ENCODE measurements around the gene SMAD3. TPM values are rescaled to one million over a fixed set of nuclear protein-coding genes. Genes with fewer than 3 reads are reported as not detected.

SMAD3 gene
- total RNA-seq, 2 donors from 2014 or later: 24.0 to 37.5 TPM

GRCh38 chr15:67192185-67192820, 126.9 kb downstream of the SMAD3 start:
- DNase-seq (no peak), ATAC-seq (no peak)
- intact Hi-C loops (cut with DNase I): no loop called here

DNA sequence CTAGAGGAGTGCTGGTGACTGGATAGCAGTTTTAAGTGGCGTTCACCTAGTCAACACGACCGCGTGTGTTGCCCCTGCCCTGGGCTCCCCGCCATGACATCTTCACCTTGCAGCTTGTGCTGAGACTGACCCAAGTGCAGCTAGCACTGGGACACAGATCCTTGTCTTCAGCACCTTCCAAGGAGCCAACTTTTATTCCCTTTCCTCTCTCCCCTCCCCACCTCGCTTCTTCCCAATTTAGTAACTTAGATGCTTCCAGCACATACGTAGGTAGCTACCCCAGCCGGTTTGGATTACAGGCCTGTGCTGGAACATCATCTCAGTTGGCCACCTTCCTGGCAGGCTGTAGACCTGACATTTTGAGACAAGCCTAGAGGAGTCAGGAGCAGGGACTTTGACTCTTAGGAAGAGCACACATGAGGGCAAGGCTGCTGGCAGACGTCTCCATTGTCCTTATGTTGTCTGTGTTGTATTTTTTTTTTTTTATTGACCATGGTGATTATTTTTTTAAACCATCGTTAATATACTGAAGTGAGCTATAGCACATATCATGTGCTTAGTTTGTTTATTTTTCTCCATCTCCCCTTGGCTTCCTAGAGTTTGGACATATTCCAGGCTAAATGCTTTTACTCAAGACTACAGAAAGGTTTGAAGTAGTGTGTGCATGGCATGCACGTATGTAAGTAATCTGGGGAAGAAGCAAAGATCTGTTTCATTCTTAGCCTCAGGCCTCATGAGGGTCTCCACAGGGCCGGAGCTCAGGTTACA, 128.0 kb downstream of the SMAD3 start:
- intact Hi-C loops (cut with DNase I): no loop called here
- peak; percentile 60 for DNase-seq
- peak in 1 of 2 donors; percentile 7 for ATAC-seq

DNA sequence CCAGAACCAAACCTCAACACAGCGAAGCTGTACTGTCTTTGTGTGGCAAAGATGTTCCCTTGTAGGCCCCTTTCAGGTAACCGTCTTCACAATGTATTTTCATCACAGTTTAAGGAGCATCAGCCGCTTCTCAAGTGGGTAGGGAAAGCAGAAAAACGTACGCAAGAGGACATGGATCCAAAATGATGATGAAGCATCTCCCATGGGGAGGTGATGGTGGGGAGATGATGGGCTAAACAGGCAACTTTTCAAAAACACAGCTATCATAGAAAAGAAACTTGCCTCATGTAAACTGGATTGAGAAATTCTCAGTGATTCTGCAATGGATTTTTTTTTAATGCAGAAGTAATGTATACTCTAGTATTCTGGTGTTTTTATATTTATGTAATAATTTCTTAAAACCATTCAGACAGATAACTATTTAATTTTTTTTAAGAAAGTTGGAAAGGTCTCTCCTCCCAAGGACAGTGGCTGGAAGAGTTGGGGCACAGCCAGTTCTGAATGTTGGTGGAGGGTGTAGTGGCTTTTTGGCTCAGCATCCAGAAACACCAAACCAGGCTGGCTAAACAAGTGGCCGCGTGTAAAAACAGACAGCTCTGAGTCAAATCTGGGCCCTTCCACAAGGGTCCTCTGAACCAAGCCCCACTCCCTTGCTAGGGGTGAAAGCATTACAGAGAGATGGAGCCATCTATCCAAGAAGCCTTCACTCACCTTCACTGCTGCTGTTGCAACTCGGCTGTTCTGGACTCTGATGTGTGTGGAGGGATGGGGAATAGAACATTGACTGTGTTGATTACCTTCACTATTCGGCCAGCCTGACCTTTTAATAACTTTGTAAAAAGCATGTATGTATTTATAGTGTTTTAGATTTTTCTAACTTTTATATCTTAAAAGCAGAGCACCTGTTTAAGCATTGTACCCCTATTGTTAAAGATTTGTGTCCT, 129.0 kb downstream of the SMAD3 start:
- ATAC-seq: no peak
- intact Hi-C loops (cut with DNase I): no loop called here
- DNase-seq: no peak

GRCh38 chr15:67195305-67195704, 129.9 kb downstream of the SMAD3 start:
- intact Hi-C loops (cut with DNase I): no loop called here
- DNase-seq: no peak
- no peak for ATAC-seq

- ATAC-seq (no peak), DNase-seq (no peak)
- intact Hi-C loops (cut with DNase I): no loop called here
Measured at GRCh38 chr15:67196222-67196621, 130.8 kb downstream of the SMAD3 start.

DNA sequence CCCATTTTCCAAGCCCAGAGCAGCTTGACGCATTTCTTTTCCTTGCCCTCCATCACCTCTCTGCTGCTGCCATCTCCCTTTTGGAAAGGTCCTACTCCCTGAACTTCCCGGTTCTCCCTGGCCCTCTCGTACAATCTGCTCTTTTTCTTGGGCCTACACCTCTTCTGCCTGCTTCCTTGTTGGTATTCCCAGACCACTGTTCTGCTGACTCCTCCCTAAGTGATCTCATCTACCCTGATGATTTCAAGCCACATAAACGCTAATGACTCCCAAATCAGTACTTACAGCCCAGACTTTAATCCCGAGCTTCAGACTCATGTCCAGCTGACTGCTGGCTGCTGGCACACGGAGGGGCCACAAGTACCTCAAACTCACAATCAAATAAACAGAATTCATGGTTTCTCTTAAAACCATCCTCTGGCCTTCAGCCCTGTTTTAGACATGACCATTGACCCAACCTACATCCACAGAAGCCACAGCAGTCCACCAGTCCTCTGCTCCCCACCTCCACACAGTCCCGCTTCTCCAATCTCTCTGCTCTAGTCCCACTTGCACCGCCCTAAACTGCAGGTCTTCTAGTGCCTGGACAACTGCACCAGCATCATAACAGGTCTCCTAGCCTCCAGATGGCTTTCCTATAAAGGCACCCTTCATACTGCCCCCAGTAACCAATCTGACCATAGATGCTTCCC, 131.4 kb downstream of the SMAD3 start:
- ATAC-seq (peak in 1 of 2 donors; percentile 67), DNase-seq (no peak)
- intact Hi-C loops (cut with DNase I): no loop called here

DNA sequence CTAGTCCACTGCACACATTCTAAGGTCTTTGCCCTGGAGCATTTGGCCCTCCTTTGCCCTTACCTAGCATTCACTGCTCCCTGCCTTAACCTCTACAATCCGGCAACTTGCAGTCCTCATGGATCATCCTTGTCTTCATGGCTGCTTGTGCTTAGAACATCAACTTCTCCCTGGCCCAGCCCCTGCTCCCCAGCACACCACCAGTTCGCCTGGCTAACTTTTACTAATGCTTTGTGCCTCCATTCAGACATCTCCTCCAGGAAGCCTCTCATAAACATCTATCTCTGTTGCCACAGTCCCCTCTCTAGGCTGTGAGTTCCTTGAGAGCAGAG, 131.9 kb downstream of the SMAD3 start:
- DNase-seq: no peak
- intact Hi-C loops (cut with DNase I): no loop called here
- ATAC-seq: no peak

- intact Hi-C loops (cut with DNase I): no loop called here
Measured at GRCh38 chr15:67198157-67198754, 132.9 kb downstream of the SMAD3 start.

GRCh38 chr15:67199391-67199790, 134.0 kb downstream of the SMAD3 start:
- DNase-seq: no peak
- no peak for ATAC-seq
- intact Hi-C loops (cut with DNase I): no loop called here

More at GRCh38 chr15:67198157-67198754, 132.9 kb downstream of the SMAD3 start:
- DNase-seq (no peak), ATAC-seq (no peak)

- DNase-seq: no peak
- intact Hi-C loops (cut with DNase I): loop anchor here in 1 of 2 donors (10.0 kb wide), 1 partner anchor 55 kb away; the partner anchor contains the start of genes AAGAB and IQCH
- peak; percentile 37 to 69 for ATAC-seq
Measured at GRCh38 chr15:67199881-67200763, 134.7 kb downstream of the SMAD3 start.

DNA sequence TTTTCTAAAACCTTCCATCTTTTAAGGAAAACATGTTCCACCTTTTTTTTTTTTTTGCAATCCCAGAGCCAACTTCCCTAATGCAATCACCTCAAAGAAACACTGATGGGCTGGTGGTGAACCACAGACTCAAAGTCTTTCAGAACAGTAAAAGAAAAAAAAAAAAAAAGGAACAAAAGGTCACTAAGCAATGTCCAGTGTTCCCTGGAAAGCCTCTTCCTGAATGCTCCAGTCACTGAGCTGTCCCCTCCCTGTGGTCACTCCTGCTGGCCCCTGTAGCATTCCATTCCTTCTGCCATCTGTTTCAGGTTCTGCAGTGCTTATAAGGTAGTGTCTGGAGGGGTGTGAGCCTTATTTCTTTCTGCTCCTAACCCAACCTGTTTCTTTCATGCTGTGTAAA, 135.7 kb downstream of the SMAD3 start:
- ATAC-seq (peak in 1 of 2 donors; percentile 4), DNase-seq (no peak)
- intact Hi-C loops (cut with DNase I): loop anchor here in 1 of 2 donors (10.0 kb wide), 1 partner anchor 54 kb away; the partner anchor contains the start of genes AAGAB and IQCH

GRCh38 chr15:67202091-67202490, 136.7 kb downstream of the SMAD3 start:
- ATAC-seq: no peak
- intact Hi-C loops (cut with DNase I): loop anchor here in 1 of 2 donors (10.0 kb wide), 1 partner anchor 53 kb away; the partner anchor contains the start of genes AAGAB and IQCH
- DNase-seq: no peak

DNA sequence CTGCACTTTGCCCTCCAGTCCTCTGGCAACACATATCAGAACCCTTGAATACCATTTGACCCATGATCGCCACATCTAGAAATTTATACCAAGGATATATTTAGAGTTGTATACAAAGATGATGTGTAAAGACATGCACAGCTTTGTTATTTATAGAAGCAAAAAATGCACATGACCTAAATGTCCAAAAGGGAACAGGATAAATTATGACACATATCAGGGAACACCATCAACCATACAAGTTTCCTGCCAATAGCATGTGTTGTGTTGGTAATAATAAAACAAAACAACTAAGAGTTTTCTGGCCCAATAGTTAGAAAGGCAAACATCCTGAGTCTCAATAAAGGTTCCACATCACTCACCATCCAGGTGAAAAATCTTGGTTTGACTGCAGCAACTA, 137.6 kb downstream of the SMAD3 start:
- intact Hi-C loops (cut with DNase I): loop anchor here in 1 of 2 donors (10.0 kb wide), 1 partner anchor 52 kb away; the partner anchor contains the start of genes AAGAB and IQCH
- ATAC-seq (no peak), DNase-seq (no peak)

DNA sequence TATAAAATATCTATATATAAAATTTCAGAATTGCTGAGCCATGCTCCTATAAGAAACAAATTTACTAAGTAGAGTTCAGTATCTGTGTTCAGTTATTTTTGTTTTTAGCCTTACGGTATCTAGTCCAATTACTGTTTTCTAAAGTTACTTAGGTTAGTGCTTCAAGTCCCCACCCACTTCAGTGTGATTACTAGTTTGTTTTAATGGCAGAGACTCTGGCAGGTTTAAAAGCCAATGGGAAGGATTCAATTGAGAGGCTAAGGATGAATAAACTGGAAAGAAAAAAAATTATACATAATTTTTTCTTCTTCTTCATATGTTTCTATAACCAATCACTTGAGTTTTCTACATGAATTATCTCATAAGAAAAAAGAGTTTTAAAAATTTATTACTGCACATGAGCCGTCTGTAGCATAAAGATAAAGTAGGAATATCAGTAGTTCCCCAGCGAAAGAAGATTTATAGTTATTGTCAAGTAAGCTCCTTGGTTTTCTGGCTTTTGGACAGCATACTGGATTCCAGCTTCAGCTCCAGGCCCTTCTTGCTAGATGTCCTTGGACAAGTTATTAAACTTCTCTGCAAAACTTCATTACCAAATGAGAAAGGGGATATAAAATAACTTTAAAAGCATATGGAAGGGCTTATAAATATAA, 142.3 kb downstream of the SMAD3 start:
- DNase-seq: no peak
- intact Hi-C loops (cut with DNase I): loop anchor here in 1 of 2 donors (10.0 kb wide), 1 partner anchor 47 kb away; the partner anchor contains the start of genes AAGAB and IQCH

GRCh38 chr15:67208396-67208795, 143.0 kb downstream of the SMAD3 start:
- no peak for ATAC-seq
- no peak for DNase-seq
- intact Hi-C loops (cut with DNase I): loop anchor here in 1 of 2 donors (10.0 kb wide), 1 partner anchor 46 kb away; the partner anchor contains the start of genes AAGAB and IQCH

More for the DNA sequence above, 142.3 kb downstream of the SMAD3 start:
- ATAC-seq: no peak

GRCh38 chr15:67210555-67211168, 145.3 kb downstream of the SMAD3 start:
- intact Hi-C loops (cut with DNase I): no loop called here
- DNase-seq (no peak), ATAC-seq (no peak)
